GM19240 (cell line): ENCODE measurements around the gene ALDH1L1.
"Not testable (repeated sequence)": the region's sequence is repeated elsewhere in the genome, so short reads cannot be mapped to it uniquely, and the experiment has no call there.

Source experiments
- DNase-seq: peaks from one replicate; pipeline ENCODE4 v3.0.0; 2011; ENCODE audit warnings: low spot score; ENCODE audit not compliant: insufficient read length

The ALDH1L1 gene

DNA sequence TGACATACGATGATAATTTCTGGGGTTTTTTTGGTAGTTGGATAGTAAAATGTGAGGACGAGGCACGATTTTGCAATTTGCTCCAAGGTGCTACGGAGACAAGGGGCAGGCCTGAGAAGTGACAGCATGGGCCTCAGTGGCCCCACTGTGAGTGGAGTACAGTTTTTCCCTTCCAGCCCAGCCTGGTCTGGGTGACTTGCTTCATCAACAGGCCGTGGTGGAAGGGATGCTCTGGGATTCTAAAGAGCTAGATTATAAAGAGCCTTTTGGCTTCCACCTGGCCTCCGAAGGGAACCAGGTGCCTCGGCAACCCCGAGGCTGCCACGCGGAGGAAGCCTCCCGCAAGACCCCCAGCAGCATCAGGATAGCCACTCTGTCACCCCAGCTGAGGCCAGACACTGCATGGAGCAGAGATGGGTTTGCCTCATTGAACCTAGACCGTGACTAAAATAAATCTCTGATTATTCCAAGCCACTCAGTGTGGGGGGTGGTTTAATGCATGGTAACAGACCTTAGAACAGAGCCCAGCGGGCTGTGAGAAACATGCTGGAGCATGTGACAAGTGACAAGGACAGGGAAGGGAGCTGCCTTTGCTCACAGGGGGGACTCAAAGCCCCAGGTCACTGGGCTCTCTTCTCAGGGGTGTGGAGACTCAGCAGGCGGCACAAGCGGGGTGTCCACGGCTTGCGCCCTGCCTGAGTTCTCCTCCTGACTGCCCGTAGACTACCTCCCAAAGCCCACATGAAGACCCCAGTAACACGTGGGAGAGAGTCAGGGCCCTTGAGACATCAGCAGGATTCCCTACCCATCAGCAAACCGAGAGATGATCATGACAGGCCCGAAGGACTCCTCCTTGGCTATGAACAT is 73.8 kb downstream of the ALDH1L1 start:
- DNase-seq = no peak

DNA sequence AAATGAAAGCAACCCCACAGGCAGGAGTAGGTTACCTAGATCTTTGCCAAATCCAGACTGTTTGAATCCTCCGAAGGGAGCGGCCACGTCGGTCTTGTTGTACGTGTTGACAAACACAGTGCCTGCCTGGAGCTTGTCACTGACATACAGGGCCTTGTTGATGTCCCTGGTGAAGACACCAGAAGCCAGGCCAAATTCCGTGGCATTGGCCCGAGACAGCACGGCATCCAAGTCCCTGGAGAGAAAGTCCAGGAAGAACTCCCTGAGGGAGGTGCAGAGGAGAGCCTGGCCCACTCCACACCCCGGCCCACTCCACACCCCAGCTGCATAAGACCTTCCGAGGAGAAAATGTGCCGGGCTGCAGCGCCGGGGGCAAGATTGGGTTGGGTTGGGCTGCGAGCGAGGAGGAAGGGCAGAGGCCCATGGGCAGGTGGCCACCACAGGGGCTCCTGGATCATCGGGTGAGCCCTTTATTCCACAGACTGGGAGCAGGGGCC is 74.6 kb downstream of the ALDH1L1 start:
- DNase-seq = no peak

DNA sequence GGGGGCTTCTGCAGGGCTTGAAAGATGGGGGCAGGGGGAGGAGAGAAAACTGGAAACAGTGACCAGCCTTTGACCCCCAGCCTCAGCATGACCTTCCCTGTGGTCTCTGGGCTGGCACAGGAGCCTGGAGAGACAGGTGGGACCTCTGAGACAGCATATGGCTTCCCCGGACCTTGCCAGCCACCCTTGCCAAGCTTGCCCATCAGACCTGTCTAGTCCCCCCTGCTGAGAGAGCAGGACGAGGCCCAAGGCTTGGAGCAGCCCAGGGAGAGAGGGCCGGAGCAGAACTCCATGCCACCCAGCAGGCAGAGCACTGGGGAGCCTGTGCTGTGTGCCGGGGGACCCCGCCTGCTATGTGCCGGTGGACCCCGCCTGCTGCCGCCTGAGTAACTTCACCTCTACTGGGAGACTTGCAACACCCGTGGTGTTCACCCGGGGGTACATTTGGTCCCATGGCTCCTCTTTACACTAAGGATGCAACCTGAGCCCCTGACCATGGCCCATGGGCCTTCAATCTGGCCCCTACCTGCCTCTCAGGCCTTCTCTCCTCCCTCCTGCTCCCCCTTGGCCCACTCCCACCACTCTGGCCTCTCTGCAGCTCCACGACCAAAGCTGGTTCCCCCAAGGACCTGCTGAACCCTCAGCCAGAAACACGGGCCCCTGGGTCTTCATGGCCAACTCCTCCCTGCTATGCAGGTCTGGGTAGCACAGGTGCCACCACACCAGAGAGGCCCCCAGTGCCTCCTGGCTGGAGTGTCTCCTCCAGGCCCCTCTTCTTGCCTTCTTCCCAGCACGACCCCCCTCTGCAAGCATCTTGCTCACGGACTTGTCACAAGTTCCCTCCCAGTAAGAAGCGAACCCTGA is 75.4 kb downstream of the ALDH1L1 start:
- no peak for DNase-seq

DNA sequence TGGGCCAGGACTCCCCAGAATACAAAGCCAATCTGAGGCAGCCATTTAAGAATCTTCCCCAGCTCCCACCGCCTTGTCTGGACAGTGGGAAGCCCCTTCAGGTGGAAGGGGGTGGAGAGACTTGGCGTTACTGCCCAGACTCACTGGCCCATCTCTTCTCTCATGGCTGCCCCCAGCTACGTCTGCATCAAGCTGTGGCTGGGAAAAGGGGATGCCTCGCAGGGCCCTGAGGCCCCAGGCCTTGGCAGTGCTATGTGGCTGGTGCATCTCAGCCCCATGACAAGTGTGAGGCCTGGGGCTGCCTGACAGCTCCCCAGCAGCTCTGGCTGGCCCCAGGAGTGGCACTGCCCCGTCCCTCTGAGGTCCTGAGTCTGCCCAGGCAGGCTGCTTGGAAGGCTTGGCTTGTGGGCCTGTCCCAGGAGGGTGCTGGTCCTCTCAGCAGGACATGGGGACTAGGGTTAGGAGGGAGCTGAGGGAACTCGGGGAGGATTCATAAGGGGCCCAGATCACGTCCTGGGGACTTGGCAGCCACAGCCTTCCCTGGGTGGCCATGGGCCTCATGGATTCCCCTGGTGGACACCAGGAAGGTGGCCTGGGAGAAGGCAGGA is 76.3 kb downstream of the ALDH1L1 start:
- no peak for DNase-seq

DNA sequence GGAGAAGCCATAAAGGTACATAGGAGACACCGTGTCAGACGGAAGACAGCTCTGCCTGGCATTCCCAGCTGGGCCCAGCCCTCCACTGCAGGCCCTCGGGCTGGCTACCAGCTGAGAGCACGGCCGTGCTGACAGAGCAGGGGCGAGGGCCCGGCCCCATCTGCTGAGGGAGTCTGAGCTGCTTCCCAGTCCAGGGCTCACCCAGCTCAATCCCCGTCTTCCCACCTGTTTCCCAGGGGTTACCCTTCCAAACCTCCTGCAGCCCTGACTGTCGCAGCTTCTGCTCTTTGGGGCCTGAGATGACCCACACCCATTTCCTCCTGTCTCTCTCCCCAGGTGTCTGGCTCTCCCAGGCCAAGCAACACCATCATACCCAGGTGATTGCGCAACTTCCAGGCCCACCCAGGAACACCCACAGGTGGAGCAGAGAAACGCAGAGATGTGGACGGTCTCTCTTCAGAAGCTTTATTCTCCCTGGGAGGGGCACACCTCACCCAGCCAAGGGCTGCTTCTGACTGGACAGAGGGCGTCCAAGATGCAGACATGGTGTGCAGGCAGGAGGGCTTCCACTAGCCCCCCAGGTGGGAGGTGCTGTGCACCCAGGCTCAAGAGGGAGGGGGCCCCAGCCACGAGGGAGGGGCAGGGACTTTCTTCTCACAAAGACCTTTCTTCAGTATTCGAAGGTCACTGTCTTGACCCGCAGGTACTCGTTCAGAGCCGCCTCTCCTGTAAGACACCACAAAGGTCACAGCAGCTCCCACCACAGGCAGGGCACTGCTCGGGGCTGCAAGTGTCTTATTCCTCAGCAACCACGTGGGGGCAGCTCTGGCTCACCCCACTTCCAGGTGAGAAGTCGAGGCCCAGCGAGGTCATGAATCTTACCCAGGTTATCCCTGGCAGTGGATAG is 77.0 kb downstream of the ALDH1L1 start:
- DNase-seq = no peak

DNA sequence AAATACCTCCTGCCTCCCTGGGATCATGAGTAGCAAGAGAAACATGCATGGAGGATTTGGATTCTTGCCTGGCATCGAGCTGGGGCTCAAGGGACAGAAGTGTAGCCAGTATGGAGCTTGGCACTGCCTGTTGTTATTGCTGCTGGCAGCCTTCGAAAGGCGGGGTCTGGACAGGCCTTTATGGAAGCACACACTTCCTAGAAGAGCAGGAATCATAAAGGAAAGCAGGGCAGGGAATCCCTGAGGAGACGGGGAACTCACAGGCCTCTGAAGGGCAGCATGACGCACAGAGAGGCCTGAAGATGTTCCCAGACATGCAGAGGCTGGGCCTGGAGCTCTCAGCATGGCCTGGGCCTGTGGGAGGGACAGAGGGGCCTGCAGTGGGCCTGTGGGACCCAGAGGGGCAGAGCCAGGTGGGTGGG is 77.8 kb downstream of the ALDH1L1 start:
- no peak for DNase-seq

DNA sequence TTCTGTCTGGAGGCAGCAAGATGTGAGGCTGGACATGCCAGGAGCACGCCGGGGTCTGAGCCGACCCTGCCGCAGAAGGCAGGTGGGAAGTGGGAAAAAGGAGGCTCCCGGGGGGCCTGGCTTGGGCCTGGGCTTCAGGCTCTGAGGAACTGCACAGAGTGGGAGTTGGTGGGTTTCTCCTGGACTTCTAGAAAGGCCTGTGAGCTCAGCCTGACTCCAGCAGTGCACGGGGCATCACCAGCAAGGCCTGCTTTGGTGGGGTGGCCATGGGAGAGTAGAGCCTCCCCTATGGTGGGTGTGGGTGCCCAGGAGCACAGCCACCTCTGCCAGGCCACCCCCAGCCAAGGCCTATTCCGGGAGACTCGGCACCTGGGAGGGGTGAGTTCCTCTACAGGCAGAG is 78.4 kb downstream of the ALDH1L1 start:
- DNase-seq = no peak

DNA sequence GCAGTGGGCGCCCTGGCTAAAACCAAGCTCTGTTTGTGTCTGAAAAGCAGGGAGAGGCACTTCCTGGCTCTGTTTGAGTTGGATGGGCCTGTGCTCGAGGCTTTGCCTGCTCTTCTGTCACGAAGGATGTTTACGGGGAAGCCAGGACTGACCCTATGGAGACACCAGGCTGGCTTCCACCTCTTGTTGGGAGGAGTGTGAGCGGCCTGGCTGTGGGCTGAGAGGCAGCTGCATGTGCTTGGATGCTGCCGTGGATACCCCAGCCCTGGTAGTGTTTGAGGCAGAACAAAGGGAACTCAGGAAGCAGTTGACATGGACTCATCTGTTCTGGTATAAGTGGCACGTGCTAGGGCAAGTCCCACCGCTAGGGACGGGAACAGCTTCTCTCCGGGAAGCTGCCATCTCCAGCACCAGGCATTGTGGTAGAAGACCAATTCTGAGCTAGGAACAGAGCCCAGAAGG is 78.8 kb downstream of the ALDH1L1 start:
- DNase-seq = no peak

DNA sequence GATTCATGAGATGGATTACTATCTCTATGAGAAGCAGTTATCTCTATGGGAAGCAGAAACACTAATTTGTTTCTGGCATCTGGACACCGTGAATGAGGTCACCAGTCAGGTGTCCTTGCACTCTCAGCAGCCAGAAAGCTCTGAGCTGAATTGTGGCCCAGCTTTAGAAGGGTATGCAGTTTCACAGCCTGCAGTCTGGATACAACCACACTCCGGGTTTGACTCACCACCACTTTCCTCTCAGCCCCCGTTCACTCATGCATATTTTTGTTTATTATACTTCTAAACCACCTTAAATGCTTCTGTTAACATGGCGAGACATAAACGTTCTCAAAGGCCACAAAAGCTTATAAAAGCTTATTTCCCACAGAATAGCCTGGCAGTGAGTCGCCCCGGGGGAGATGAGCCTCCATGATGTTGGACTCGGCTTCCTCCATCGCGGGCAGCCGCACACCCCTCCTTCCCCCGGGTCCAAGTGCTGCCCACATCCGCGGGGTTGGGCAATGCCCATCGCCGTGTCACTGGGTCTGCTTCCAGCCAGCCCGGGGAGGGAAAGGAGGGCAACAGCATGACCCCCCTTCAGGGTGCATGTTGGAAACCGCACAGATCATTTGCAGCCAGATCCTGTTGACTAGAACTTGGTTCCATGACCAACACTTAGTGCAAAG is 79.6 kb downstream of the ALDH1L1 start:
- no peak for DNase-seq

DNA sequence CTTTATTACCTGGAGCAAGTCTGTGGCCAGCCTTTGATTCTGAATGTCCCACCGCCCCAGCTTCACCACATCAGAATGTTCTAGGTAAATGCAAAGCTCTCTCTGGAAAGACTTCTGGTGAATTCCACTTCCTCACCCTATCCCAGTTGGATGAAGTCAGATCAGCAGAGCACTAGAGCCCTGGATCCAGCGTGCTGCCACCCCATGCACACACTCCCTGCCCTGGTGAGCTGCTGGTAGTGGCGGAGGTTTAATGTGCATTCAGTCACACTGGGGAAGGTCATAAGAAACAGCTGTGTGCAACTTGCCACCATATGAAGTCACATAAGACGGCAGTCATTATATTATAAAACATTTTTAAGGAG is 80.1 kb downstream of the ALDH1L1 start:
- no peak for DNase-seq

DNA sequence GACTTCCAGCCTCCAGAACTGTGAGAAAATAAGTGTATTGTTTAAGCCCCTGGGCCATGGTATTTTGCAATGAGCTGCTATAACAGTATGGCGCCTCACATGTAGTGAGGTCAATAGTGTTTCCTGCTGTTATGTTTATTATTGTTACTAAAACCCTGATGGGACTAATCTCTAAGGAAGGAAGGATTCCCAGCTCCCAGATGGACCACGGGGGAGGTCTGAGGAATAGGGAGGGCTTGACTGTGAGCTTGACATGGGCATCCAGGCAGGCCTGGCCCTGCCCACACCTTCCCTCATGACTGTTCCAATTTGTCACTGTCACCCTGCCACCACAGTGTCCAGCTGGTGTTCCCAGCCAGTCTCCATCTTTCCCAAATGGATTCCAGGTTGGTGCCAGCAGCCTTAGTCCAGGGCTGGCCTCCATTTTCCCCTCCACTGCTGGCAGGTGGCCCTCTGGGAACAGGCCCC is 82.0 kb downstream of the ALDH1L1 start:
- no peak for DNase-seq

DNA sequence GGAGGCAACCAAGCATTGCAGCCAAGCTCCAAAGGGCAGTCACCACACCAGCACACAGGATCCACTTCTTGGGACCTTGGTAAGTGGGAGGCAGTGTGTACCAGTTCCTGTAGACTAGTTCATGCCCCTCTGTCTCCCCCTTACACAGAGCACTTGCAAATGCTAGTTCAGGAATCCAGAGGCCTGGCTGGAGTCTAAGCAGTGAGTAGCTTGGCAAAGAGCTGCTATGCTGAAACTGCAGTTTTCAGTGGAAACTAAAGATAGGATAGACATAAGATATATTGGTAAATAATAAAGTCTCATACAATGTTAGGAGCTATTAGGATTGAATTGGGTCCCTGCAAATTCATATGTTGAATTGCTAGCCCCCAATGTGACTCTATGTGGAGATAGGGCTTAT is 82.6 kb downstream of the ALDH1L1 start:
- DNase-seq = no peak

DNA sequence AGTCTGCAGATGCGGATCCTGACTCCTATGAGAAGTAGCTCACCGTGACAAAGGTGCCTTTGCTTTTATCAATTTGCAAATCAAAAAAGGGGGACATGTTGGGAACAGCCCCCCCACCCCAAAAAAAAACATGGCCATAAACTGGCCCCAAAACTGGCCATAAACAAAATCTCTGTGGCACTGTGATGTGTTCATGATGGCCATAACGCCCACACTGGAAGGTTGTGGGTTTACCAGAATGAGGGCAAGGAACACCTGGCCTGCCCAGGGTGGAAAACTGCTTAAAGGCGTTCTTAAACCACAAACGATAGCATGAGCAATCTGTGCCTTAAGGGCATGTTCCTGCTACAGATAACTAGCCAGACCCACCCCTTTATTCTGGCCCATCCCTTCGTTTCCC is 84.1 kb downstream of the ALDH1L1 start:
- DNase-seq = not testable (repeated sequence)

DNA sequence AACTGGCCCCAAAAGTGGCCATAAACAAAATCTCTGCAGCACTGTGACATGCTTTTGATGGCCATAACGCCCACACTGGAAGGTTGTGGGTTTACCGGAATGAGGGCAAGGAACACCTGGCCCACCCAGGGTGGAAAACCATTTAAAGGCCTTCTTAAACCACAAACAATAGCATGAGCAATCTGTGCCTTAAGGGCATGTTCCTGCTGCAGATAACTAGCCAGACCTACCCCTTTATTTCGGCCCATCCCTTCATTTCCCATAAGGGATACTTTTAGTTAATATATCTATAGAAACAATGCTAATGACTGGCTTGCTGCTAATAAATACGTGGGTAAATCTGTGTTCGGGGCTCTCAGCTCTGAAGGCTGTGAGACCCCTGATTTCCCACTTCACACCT is 88.3 kb downstream of the ALDH1L1 start:
- not testable (repeated sequence) for DNase-seq

DNA sequence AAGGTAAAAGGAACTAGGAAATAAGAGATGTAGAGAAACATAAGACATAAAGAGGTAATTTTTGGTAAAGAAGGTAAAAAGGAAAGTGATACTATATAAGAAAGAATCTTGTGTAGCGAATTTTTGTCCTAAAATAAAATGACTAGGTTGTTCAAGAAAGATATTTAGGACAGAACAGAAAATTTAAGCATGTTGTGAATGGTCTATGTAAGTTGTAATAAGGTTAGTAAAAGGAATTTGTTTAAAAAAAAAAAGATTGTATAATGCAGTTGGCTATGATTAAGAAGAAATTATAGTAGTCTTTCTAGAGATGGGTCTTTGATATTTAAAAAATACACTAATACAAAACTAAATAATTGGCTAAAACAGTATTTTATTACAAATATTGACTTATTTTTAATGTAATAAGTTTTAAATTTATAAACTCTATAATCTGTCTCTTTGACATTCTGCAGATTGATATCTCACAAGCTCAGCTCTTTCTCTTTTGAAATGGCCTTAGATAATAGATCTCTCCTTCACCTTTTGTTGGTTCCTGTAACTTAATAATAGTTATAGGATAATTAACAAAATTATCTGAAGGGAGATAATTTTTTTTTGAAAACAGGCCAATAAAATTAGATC is 92.7 kb downstream of the ALDH1L1 start:
- DNase-seq = no peak

DNA sequence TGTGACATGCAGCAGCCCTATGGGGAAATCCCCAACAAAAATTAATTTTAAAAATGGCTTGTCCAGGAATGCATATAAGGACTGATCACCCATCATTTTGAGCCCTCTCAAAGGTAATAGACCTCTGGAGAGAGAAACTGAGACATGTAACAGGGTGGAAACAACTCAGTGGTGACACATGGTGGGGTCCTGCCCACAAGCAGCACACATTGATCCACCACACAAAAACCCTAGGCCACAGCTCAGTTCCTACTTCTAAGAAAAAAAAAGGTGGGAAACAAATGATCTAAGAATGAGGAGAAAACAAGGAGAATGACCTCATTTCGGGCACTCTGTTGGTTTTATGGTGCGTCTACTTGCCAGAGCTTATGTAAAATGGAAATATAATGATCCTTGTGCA is 94.5 kb downstream of the ALDH1L1 start:
- DNase-seq = no peak

DNA sequence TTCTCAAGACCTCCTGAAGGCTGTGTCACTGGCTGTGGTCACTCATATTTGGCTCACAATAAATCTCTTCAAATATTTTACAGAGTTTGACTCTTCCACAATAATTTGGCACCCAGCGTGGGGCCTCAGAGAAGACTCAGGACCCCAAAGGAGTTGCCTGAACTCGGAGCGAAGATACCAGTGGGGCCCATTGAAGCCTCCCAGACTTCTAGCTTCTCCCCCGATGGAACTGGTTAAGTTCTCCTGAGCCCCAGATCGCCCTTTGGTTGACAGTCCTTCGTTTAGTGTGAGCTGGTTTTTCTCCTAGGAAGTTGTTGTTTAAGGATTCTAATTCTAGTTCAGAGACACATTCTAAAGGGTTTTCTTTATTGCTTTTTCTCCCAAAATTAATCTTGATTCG is 95.1 kb downstream of the ALDH1L1 start:
- DNase-seq = no peak

DNA sequence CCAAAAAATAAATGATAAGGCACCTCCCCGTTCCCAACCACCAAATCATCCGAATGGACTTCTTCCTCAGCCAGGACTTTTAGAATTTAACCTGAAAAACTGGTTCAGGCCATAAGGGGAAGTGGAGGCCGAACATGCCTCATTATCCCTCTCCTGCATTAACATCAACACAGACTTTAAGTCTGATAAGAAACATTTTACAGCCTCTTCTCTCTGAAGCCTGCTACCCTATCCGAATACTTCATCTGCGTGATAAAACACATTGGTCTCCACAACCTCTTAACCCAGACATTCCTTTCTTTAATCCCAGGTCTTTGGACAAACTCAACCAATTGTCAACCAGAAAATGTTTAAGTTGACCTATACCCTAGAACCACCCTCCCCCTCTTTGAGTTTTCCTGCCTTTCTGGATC is 95.6 kb downstream of the ALDH1L1 start:
- no peak for DNase-seq

DNA sequence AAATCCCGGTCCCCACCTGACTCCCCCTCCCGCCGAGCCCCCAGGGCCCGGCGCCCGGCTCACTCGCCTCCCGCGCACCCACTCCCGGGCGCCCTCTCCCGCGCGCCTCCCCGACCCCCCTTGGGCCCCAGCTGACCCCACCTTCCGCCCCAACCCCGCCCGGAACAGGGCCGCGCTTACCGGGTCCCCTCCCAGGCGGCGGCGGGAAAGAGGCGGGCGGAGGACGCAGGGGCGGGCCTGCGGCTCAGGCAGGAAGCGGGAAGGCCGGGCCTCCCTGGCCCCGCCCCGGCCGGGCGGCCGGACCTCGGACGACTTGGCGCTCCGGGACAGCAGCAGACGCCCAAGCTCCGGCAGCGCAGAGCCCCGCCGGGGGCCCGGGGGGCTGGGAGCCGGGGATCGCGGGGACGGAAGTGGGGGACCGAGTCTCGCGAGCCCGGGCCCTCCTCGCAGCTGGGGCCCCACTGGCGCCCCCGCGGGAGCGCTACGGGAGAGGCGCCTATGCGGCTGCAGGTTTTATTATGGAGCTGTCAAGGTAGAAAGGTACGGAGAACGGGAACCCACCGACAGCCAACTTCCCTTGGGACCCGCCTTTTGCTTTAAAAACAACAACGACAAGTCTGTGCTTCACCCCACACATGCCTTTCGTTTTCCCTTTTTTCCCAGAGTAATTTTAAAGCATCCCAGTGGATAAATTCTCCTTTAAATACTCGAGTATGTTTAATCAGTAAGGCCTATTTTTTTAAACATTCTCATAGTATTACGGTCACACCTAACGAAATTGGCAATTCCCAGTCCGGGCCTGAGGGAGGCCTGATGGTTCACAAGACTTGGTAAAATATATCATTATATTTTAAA is 96.2 kb downstream of the ALDH1L1 start, which contains the start of gene SLC41A3:
Gene SLC41A3 (minus strand): TSS at position 212 of the 855 bp plus-strand sequence. CDS start 15,905 bp downstream, outside the sequence.
- peak; percentile 86 for DNase-seq
